DMS153 (cell line): ENCODE results near the gene PSRC1.
"Not testable (repeated sequence)": the region's sequence is repeated elsewhere in the genome, so short reads cannot be mapped to it uniquely, and the experiment has no call there.

Source experiments
- DNase-seq: peaks from one replicate; lab custom pipeline; 2025; lab: John Stamatoyannopoulos, UW

The PSRC1 gene

DNA sequence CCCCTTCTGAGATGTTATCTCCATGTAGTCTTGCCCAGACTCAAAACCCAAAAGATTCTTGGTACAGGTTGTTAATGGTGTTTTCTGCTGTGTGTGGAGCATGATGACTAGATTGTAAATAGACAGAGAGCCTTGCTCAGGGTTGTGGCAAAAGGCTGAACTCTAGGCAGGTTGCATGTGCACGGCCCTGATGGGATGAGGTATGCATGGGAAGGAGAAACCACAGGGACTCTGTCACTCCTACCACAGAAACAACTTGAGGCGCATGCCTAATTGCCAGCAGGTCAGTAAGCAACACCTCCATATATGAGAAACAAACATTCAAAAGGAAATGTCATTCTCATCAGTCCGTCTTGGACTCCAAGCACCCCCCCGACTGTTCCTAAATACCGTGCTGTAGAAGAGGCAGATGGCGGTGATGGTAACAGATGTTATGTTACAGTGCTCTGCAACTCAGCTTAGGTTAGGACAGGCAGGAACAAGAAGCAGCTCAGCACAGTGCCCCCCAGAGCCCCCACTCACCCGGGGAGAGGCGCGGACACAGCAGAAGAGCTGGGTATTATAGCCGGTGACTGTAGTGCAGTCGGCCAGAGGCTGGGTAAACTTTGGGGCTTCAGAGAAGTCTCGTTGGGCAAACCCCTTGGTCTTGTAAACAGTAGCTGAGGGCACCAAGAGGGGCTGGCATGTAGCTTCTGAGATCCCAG, 12.9 kb upstream of the PSRC1 start:
- DNase-seq: no peak

DNA sequence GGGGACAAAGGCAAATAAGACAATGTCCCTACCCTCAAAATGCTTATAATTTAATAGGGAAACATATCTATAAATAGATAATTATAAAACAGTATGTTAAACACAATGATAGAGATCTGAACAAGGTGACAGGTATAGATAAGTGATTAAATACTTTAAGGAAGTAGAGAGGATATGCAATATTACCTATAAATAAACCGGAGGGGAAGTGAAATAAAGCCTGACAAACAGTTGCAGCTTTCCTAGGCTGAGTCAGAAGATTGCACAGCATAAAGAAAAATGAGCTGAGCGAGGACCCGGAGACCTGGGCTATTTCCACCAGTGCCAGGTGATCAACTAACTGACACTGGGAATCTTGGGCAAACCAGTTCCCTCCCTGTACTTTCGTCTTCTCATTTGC, 11.5 kb upstream of the PSRC1 start:
- DNase-seq: no peak

DNA sequence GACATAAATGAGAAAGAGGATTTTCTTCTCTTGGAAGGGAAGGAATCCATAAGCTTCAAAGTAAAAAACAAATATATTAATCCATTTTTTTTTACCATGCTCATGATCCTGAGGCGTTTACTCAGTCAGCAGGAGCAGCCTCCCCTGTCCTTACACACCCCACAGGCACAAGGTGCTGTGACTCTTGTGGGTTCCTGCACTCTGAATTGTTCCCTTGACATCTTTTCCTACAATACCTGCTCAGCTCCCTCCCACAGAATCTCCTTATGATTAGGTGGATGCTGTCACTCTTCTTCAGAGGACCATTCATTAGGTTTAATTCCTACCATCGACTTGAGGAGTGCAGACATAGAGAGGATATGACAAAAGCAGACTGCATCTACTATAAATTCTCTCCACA, 10.1 kb upstream of the PSRC1 start:
- DNase-seq: no peak

DNA sequence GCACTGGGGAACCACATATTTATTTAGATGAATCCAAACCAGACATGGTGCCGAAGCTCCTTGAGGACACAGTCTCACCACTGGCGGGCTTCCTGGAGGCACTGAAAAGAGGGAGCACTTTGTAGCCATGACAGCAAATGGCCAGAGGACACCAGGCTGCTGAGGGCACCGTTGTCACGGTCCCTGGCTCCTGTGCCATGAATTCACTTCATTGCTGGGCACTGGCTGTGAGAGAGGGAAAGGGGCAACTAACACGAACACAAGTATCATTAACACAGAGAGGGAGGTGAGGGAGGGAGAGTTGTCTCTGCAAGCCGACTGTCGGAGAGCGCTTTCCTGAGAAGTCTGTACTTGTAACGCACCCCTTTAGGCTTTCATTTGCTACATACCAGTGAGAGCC, 9.4 kb upstream of the PSRC1 start:
- no peak for DNase-seq

DNA sequence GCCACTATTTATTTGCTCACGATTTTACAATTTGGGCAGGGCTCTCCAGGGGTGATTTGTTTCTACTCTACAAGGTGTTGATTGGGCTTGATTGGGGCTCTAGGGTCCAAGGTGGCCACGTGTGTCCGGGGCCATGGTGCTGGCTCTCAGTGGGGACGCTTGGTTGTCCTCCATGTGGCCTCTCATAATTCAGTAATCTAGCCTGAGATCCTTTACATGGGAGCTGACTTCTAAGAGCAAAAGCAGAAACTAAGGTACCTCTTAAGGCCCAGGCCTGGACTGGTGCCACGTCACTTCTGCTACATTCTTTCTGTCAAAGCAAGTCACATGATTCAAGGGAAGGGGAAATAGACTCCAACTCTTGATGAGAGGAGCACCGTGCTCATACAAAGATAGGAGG, 8.1 kb upstream of the PSRC1 start:
- DNase-seq: no peak

DNA sequence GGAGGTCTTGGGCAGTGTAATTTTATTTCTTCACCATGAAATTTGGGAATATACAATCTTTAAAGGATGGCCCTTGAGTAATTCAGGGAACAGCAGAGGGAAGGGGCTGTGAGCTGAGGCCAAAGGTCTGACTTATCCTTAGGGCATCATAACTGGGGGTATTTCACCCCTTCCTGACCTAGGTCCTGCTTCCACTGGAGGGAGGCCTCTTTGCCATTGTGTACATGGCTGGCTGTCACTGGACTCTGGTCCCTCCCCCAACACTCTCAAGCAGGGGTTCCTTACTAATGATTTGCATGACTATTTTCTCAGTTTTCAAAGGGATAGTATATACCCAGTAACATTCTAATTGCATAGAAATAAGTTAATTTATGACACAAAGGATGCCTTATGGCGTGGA, 7.2 kb upstream of the PSRC1 start:
- DNase-seq: no peak

DNA sequence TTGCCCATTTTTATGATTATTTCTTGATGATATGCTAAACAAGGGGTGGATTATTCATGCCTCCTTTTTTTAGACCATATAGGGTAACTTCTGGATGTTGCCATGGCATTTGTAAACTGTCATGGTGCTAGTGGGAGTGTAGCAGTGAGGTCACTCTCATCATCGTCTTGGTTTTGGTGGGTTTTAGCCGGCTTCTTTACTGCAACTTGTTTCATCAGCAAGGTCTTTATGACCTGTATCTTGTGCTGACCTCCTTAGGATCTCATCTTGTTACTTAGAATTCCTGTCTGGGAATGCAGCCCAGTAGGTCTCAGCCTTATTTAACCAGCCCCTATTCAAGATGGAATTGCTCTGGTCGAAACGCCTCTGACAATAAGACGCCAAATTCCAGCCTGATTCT, 3.8 kb upstream of the PSRC1 start:
- not testable (repeated sequence) for DNase-seq

DNA sequence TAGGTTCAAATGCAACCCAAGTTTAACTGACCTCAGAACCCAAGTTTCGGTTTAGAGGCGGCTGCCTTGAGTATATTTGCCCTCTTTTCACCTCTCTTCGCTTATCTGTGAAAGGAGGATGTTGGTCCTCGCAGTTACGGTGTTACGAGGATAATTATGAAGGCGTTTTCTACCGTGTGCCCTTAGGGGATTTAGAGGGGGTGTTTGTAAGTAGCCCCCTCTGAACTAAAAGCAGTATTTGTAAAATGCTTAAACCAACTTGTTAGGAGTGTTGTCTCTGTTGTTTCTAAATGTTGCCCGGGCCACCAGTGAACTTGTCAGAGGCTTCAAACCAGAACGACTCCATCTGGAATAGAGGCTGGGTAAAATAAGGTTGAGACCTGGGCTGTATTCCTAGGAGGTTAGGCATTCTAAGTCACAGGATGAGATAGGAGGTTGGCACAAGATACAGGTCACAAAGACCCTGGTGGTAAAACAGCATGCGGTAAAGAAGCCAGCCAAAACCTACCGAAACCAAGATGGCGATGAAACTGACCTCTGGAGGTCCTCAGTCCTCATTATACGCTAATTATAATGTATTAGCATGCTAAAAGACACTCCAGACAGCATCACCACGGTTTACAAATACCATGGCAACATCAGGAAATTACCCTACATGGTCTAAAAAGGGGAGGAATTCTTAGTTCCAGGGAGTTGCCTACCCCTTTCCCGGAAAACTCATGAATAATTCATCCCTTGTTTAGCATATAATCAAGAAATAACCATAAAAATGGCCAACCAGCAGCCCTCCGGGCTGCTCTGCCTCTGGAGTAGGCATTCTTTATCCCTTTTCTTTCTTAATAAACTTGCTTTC, 1.0 kb upstream of the PSRC1 start:
- DNase-seq: no peak

DNA sequence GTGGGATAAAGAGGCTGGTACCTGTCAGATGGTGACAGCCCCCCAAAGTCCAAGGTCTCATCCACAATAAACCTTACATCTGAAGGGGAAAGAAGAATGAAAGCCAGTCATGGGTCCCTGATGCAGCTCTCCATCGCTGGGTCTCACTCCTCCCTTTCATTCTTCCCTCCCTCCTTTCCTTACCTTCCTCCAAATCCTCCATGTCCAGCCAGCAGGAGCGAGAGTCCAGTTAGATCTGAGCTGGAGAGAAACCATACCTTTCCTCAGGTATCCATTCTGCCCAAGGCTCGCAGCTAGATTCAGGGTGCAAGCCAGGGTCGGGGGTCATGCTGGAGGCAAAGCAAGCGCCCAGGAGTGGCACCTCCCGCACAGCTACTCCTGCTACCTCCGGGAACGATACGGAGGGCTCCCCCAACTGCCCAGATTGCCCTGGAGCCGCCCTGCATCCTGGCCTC, 421 bp downstream of the PSRC1 start:
- no peak for DNase-seq

DNA sequence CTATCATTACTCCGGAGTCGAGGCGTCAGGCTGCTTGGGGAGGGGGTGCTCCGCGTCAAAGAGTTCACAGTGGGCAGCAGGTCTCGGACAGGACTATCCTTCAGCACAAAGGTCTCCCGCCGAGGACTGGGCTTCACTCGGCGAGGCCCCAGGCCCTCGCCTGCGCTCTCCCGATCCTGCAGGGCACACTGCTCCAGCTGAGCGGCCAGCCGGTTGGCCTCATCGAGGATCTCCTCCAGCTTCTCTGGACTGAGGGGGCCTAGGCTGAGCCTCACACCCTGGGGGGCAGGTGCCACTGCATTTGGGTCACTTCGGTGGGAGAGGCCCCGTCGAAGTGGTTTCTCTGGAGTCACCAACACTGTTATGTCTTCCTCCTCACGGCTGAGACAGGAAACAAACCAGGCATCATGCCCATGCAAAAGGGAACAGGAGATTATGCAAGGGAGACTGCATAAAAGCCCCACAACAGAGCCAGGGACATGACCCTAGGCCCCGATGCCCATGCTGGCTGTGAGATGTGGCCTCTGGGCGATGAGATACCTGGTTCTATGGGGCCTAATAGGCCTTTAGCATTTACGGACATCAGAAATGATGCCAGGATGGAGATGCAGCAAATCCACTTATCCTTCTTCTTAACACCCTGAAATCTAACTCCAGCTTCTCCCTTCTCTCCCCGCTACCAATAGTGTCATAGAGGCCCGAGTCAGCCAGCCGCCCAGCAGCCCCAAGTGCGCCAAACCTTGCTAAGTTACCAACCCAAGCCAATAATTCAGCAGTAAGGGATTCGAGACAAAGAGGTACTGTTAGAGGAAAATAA, 1.1 kb downstream of the PSRC1 start:
- no peak for DNase-seq

DNA sequence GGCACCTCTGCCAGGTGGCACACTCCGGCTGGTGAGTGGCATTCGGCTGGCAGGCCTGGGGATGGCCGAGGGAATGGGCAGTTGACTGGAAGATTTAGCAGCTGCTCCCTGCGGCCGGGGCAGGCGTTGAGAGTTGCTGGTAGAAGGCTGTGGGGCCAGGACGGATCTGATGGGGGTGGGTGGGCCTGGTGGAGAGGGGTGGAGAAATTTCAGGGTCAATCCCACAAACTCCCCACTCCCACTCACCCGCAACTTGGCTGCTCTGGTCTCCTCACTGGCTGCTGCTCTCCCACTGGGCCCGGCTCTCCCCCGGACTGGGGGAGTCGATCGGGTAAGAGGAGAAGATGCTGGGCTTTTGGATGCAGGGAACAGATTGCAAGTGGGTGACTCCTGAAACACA, 2.1 kb downstream of the PSRC1 start:
- DNase-seq: no peak

DNA sequence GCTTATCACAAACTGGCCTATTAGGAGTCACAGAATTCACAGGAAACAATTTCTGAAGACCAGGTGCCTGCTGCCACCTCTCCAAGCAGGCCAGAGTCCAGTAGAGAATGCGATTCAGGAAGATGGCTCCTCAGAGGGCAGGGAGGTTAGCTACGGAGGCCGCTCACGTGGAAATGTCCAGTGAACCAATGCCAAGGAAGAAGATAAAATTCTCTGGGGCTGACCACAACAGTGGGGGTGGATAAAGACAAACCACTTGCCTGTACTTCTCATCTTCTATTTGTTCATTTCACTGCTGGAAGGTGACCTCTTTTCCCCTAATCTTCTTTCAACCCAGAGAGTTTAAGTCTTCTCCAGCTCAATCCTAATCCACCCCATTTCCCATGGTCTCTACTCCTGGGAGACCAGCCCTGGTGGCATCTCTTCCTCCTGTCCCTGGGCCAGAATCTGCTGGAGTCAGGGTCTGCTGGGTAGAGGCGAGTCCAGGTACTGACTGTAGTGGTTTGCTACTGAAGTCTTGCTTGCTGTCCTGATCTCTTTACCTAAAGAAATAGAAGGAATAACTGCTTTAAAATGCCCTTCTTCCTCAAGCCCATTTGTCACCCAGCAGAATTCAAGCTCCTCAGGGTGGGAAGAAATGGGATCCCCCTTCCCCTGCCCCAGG, 3.2 kb downstream of the PSRC1 start:
- no peak for DNase-seq

DNA sequence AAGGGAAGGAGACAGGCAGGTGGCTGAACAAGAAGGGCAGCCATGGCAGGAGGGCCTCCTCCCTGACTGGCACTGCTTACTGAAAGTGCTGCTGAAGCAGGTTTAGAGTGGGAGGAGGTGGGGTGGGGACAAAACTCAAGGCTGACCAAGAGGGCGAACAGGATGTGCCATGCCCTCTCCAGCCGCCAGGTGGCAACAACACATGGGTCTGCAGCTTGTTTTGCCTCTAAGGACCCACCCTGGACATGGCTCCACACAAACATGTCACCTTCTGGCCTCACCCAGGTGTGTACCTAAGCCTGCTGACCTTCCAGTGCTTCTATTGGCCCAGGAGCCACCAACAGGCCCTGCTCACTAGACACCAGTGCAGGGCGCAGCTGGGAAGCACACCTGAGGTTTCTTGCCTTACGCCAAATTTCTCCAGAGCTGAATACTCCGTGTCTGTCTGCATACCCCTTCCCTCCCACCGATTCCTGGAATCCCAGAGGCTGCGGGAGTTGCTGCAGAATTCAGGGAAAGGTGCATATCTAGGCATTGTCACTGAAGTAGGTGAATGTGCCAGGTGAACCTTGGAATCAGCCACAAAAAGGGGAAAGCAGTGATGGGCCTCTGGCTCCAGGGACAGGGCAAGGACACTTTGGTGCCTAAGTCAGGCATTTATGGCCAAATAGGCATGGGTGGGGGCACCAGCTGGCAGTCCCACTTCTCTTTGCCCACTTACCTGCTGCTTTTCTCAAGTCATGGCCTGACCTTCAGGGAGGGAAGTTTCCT, 5.3 kb downstream of the PSRC1 start:
- peak; percentile 50 for DNase-seq

DNA sequence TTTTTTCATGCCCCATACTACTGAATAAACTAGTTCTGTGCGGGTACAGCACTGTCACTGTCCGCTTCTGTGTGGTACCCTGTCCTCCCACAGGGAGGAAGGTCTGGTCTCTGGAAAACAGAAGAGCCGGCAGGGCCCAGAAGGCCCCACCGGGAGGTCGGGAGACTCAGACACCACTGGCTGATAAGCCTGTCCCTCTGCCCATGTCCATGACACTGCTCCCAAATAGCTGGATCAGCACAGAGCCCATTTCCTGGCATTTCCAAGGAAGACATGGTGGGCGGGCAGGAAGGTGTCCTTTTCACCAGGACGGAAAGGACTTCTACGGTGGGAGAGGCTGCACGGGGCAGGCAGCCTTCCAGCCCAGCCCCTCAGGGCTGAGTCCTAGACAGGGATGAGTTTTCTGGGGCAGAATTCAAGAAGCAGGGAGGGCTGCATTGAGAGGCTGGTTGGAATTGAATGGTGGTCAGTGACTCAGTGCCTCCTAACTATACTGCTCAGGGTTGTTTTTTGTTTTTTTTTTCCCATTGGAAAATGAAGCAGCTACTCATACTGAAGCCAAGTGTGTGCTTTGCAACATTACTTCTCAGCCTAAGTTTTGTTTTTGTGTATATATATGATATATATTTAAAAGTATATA, 7.1 kb downstream of the PSRC1 start:
- DNase-seq: no peak

DNA sequence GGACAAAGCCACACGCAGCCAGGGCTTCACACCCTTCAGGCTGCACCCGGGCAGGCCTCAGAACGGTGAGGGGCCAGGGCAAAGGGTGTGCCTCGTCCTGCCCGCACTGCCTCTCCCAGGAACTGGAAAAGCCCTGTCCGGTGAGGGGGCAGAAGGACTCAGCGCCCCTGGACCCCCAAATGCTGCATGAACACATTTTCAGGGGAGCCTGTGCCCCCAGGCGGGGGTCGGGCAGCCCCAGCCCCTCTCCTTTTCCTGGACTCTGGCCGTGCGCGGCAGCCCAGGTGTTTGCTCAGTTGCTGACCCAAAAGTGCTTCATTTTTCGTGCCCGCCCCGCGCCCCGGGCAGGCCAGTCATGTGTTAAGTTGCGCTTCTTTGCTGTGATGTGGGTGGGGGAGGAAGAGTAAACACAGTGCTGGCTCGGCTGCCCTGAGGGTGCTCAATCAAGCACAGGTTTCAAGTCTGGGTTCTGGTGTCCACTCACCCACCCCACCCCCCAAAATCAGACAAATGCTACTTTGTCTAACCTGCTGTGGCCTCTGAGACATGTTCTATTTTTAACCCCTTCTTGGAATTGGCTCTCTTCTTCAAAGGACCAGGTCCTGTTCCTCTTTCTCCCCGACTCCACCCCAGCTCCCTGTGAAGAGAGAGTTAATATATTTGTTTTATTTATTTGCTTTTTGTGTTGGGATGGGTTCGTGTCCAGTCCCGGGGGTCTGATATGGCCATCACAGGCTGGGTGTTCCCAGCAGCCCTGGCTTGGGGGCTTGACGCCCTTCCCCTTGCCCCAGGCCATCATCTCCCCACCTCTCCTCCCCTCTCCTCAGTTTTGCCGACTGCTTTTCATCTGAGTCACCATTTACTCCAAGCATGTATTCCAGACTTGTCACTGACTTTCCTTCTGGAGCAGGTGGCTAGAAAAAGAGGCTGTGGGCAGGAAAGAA, 8.1 kb downstream of the PSRC1 start:
- no peak for DNase-seq

DNA sequence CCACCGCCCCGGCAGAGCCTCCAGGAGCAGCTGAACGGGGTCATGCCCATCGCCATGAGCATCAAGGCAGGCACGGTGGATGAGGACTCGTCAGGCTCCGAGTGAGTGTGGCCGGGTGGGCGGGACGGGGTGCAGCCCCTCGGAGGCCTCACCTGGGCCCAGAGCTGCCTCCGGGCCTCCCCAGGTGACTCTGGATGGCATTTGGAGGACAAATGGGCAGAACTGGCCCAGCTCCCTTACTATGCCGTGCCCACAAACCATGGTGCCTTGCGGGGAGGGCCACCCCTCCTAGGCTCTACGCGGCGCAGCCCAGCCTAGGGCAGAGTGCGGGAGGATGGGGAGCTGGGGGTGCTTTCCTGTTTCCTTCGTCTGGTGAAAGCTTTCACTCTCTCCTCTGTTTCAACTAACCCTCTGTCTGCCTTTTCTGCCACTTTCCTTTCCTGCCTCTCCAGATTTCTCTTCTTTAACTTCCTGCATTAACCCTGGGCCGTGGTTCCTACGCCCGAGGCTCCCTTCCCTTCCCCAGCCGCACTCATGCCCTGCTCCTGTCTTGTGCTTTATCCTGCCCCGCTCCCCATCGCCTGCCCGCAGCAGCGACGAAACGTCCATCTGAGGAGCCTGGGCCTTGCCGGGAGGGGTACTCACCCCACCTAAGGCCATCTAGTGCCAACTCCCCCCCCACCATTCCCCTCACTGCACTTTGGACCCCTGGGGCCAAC, 9.2 kb downstream of the PSRC1 start:
- DNase-seq: no peak

DNA sequence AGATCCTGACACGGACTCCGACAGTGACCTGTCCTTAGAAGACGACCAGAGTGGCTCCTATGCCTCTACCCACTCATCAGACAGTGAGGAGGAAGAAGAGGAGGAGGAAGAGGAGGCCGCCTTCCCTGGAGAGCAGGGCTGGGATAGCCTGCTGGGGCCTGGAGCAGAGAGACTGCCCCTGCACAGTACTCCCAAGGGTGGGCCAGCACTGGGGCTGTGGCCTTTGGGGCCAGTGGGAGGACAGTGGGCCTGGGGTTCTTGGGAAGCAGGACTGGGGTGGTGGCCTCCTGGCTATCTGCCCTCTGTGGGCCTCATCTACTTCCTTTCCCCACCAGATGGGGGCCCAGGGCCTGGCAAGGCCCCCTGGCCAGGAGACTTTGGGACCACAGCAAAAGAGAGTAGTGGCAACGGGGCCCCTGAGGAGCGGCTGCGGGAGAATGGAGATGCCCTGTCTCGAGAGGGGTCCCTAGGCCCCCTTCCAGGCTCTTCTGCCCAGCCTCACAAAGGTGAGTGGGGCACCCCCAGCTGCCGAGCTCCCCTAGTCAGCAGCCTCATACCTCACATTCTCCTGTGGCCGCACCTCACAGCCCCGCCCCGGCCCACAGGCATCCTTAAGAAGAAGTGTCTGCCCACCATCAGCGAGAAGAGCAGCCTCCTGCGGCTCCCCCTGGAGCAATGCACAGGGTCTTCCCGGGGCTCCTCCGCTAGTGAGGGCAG, 10.0 kb downstream of the PSRC1 start:
- no peak for DNase-seq
